ACC112 (cell line): ENCODE results near the gene AGK.
"Not testable (repeated sequence)": the region's sequence is repeated elsewhere in the genome, so short reads cannot be mapped to it uniquely, and the experiment has no call there.

Experiments used
- H2AFZ ChIP-seq: fragments of 200-600 bp; sonication (generic); one replicate; pipeline ENCODE4 v1.6.0; 2017; ENCODE audit warnings: antibody characterized with exemption, low read length; ENCODE audit not compliant: unreplicated experiment
- H3K27ac ChIP-seq: fragments of 200-600 bp; sonication (generic); 2 replicates; pipeline ENCODE4 v1.5.1; 2014; ENCODE audit warnings: low read depth, mild to moderate bottlenecking, antibody characterized with exemption, low read length, moderate library complexity
- H3K27me3 ChIP-seq: fragments of 200-600 bp; sonication (generic); 2 replicates; pipeline ENCODE4 v1.6.1; 2014; ENCODE audit warnings: mild to moderate bottlenecking, antibody characterized with exemption, low read length, moderate library complexity, mixed read lengths; ENCODE audit not compliant: insufficient read depth
- H3K36me3 ChIP-seq: fragments of 200-600 bp; sonication (generic); 2 replicates; pipeline ENCODE4 v1.6.1; 2016; ENCODE audit warnings: mild to moderate bottlenecking, antibody characterized with exemption, low read length, moderate library complexity, mixed read lengths; ENCODE audit not compliant: insufficient read depth
- H3K4me1 ChIP-seq: fragments of 200-600 bp; sonication (generic); one replicate; pipeline ENCODE4 v1.6.1; 2016; ENCODE audit warnings: low read length, mixed read lengths; ENCODE audit not compliant: insufficient read depth, unreplicated experiment, control insufficient read depth
- H3K4me3 ChIP-seq: fragments of 200-600 bp; sonication (generic); 2 replicates; pipeline ENCODE4 v1.5.1; 2014; ENCODE audit warnings: mild to moderate bottlenecking, low read depth, low read length
- H3K79me2 ChIP-seq: fragments of 200-600 bp; sonication (generic); one replicate; pipeline ENCODE4 v1.6.0; 2016; ENCODE audit warnings: low read length; ENCODE audit not compliant: control insufficient read depth, unreplicated experiment, insufficient read depth

Gene AGK

DNA sequence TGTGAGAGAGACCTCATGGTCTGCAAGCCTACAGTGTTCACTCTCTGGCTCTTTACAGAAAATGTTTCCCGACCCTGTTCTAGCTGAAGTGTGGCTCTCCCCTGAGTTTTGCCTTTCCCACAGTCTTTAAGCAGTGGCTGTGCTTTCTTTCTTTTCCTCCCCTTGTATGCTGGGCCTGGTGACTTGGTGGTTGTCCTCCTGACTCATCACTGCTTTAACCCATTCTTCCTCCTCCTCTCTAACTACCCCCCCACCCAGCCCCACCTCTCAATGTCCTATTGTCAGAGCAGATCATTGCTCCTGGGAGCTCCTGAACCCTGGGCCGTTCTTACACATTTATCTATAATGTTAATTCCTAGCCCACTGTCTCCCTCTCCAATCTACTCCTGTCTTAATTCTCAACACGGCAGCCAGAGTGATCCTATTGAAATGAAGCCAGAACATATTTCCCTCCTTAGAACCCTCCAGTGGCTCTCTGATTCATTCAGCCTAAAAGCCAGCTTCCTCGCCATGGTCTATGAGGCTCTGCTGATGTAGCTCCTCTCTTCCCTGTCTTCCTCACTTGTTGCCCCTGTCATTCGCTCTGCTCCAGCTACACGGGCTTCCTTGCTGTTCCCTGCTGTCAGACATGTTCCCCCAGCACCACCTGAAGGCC is 95.7 kb downstream of the AGK start:
- no peaks in the 10 kb centered on the region for H3K36me3 ChIP-seq
- no peak overlapping the region for H3K27ac ChIP-seq
- no peak overlapping the region for H2AFZ ChIP-seq
- H3K4me3 ChIP-seq: no peak overlapping the region
- H3K4me1 ChIP-seq: peaks cover 4% of the 10 kb centered on the region
- no peaks in the 10 kb centered on the region for H3K79me2 ChIP-seq
- H3K27me3 ChIP-seq: no peaks in the 10 kb centered on the region

DNA sequence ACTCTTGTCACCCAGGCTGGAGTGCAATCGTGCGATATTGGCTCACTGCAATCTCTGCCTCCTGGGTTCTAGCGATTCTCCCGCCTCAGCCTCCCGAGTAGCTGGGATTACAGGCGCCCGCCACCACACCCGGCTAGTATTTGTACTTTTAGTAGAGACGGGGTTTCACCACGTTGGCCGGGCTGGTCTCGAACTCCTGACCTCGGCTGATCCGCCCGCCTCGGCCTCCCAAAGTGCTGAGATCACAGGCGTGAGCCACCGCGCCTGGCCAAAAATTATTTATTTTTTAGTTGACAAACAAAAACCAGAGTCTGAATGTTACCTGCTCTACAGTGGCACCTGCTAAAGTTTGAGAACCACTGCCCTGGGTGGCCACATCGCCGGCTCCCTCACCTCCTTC is 96.5 kb downstream of the AGK start:
- H2AFZ ChIP-seq, H3K4me3 ChIP-seq, H3K79me2 ChIP-seq, H3K27me3 ChIP-seq, H3K36me3 ChIP-seq, H3K4me1 ChIP-seq, H3K27ac ChIP-seq: not testable (repeated sequence)

DNA sequence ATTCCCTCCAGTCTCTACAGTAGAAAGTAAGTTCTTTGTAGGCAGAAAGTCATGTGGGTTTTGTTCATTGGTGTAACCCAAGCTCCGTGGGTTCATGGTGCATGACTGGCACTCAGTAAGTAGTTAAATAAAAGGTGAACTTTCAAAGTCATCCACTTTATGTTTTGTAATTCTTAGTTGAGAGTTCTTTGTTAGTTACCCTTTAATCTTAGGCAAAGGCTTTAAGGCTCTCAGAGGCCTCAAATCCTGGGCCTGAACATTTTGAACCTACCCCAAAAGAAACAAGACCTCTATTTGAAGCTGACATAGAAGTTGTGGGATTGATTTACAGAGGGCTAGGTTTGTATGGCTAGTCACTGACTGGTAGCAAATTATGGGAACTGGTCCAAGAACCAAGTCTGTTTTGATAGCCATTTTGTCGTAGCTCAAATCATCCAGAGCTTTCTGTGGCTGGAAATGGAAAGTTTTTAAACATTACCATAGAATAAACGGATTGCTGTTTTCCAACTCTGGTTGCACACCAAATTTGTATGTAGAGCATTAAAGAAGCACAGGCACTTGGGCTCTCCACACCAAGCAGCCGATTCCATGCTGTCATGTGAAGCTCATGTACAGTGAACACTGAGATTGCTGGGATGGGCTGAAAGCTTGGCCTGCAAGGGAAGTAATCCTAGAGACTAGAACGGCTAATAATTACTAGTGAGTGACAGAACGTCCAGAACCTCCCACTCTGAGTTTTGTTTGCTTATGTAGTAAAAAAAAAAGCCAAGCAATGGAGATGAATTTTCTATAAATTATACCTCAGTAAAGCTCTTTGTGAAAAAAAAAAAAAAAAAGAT is 97.3 kb downstream of the AGK start:
- no peak overlapping the region for H3K27ac ChIP-seq
- no peaks in the 10 kb centered on the region for H3K36me3 ChIP-seq
- H2AFZ ChIP-seq: no peak overlapping the region
- peaks cover 4% of the 10 kb centered on the region for H3K4me1 ChIP-seq
- no peaks in the 10 kb centered on the region for H3K27me3 ChIP-seq
- no peaks in the 10 kb centered on the region for H3K79me2 ChIP-seq
- no peak overlapping the region for H3K4me3 ChIP-seq

DNA sequence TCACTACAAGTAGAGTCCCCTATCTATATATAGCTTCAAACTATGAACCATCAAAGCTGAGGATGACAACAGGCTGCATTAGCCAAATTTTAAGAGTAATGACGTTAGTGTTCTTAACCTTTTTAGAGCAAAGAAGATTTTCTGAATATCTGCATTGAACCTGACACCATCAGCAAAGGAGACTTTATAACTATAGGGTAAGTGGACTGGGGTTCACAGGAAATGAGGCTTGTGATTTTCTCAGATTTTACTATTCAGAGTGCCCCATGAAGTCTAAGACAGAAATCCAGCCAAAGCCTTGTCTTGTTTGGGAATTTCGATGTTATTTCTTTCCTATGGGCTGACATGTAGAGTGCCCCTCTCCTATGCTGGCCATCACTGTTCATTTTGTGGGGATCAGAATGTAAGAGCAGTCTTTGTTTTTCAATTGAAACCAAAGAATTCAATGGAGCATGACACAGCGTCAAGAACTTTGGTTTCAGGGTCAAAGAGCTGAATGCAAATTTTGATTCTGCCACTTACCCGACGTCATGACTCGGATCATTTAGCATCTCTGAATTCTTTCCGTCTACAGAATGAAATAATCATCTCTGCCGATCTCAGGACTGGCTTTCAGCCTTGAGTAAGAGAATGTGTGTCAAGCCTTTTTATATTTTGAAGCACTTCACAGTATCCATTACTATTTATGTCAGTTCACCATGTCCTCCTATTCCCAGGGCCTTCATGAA is 98.1 kb downstream of the AGK start:
- Histone ChIP-seq H3K27me3 (no peaks in the 10 kb centered on the region), H2AFZ (no peak overlapping the region), H3K4me3 (no peak overlapping the region), H3K36me3 (no peaks in the 10 kb centered on the region), H3K79me2 (no peaks in the 10 kb centered on the region), H3K4me1 (peaks cover 4% of the 10 kb centered on the region), H3K27ac (no peak overlapping the region)

DNA sequence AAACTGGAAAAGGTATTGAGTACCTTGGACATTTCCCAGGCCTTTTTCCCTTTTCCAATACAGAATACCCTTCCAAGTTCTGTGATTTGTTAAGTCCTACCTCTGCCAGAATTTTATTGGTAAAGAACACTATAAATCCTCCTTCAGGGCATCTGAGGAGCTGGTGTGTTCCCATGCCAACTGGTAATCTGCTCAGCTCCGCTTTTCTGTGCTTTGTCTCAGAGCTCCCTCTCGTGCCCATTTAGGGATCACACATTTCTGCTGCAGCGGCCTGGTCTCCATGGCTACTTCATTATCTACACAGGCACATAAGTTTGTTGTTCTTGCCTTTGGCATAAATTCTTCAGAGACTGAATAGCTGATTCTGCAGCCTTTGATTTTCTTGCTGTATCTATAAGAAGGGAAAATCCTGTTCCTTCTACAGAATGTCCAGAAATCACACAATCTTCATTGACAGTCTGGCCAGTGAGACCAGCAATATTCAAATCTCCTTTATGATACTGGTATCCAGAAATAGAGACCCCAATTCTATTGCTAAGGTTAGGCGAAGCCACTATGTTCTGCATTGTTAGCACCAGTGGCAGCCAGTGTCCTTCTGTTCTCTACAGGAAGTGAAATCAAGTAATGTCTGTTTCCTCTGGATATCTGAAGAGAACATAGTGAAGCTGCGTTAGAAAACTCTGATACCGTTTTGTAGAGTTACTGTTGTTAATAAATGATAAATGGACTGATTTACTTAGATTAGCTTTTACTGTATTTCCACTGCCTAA is 98.8 kb downstream of the AGK start:
- Histone ChIP-seq H3K4me3 (no peak overlapping the region), H3K27me3 (no peaks in the 10 kb centered on the region), H3K4me1 (peaks cover 4% of the 10 kb centered on the region), H2AFZ (no peak overlapping the region), H3K79me2 (no peaks in the 10 kb centered on the region), H3K36me3 (no peaks in the 10 kb centered on the region), H3K27ac (peak overlapping the region; percentile 26; the same call in 1 of the 2 replicates)

DNA sequence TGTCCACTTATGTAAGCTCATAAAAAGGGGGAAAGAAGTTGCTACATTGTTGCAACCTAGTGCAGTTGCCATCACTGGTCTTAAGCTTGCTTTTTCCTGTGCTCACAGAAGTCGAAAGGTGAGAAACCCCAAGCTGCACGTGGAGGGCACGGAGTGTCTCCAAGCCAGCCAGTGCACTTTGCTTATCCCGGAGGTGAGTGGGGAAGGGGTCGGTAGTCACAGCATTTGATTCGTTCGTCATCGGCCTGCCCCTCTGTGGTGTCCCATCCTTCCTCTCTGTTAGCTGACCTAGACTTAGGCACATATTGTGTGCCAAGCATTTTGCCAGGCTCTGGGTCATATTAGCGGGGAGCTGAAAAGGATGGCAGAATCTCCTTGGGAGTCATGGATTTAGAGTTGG is 100.2 kb downstream of the AGK start:
- Histone ChIP-seq H3K27me3 (no peaks in the 10 kb centered on the region), H3K79me2 (no peaks in the 10 kb centered on the region), H3K36me3 (peaks cover 4% of the 10 kb centered on the region; the same call in 1 of the 2 replicates), H3K4me1 (peaks cover 4% of the 10 kb centered on the region), H2AFZ (no peak overlapping the region), H3K27ac (no peak overlapping the region), H3K4me3 (no peak overlapping the region)

DNA sequence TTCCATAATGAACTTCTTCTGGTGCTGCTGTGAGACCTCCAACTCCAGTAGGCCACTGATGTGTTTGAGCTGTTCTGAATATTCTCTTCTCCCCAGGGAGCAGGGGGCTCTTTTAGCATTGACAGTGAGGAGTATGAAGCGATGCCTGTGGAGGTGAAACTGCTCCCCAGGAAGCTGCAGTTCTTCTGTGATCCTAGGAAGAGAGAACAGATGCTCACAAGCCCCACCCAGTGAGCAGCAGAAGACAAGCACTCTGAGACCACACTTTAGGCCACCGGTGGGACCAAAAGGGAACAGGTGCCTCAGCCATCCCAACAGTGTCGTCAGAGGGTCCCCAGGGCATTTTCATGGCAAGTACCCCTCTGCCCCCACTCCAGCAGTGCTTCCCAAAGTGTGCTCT is 101.5 kb downstream of the AGK start:
- Histone ChIP-seq H3K4me3 (no peak overlapping the region), H2AFZ (no peak overlapping the region), H3K27me3 (no peaks in the 10 kb centered on the region), H3K27ac (no peak overlapping the region), H3K36me3 (peaks cover 4% of the 10 kb centered on the region; the same call in 1 of the 2 replicates), H3K4me1 (peaks cover 4% of the 10 kb centered on the region), H3K79me2 (no peaks in the 10 kb centered on the region)

DNA sequence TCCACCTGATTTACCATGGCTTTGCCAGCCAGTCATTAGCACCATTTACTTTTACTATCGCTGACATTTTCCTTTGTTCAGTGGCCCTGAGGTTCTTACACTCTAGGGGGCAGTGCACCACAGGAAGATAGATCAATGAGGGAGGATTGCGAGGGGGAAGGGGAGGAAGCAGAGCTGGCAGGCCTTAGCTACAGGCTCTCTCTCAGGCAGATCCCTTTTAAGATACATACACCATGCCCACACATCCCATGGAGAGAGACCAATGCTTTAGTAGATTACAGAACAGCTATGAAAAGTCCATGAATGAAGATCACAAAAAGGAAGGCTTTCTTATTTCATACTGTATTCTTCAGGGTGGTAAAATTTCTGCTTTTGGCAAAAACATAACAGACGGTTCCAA is 103.3 kb downstream of the AGK start:
- peaks cover 4% of the 10 kb centered on the region; the same call in 1 of the 2 replicates for H3K36me3 ChIP-seq
- no peak overlapping the region for H3K4me3 ChIP-seq
- no peak overlapping the region for H3K27ac ChIP-seq
- H3K4me1 ChIP-seq: peaks cover 4% of the 10 kb centered on the region
- no peaks in the 10 kb centered on the region for H3K27me3 ChIP-seq
- no peak overlapping the region for H2AFZ ChIP-seq
- H3K79me2 ChIP-seq: no peaks in the 10 kb centered on the region

DNA sequence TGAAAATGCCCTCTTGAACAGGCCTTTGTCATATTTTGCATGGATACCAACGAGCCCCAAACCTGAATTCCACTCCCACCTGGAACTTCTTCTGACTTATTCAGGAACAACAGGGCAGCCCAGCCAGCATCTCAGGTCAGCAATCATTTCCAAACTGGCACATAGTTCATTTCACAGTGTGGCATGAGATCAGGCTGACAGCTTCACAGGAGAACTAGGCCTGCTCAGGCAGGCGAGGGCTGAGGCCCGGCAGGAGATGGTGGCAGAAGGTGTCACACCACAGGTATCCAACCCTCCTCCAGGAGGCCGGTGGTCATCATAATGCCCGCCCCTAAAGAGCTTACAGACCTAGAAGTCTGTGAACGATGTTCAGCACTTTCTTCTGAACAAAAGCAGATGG is 108.3 kb downstream of the AGK start:
- H3K4me1 ChIP-seq: peaks cover 7% of the 10 kb centered on the region
- H3K27me3 ChIP-seq: no peaks in the 10 kb centered on the region
- no peak overlapping the region for H3K4me3 ChIP-seq
- H2AFZ ChIP-seq: no peak overlapping the region
- H3K36me3 ChIP-seq: peaks cover 7% of the 10 kb centered on the region; the same call in 1 of the 2 replicates
- H3K79me2 ChIP-seq: no peaks in the 10 kb centered on the region
- H3K27ac ChIP-seq: no peak overlapping the region

DNA sequence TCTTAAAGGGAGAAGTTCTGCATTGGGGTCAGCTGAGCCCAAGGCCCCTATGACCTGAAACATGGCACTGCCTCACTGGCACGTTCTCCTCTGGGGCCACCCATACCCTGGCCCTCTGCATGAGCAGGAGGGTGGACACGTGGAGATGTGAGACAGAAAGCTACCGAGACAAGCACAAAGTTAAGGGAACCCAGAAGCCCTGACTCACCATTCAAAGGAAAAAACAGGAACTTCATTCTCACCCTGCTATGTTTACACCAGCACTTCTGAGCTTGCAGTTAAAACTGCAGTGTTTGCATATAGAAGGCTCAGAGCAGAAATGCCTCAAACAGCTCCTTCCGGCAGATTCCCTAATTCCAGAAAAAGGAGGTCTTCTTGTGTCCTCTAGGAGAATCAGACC is 109.0 kb downstream of the AGK start:
- Histone ChIP-seq H3K4me3 (no peak overlapping the region), H3K27me3 (no peaks in the 10 kb centered on the region), H2AFZ (no peak overlapping the region), H3K4me1 (peaks cover 7% of the 10 kb centered on the region), H3K27ac (no peak overlapping the region), H3K79me2 (no peaks in the 10 kb centered on the region), H3K36me3 (peaks cover 7% of the 10 kb centered on the region; the same call in 1 of the 2 replicates)
